22Rv1 (cell line): ENCODE data around the gene GRIA2.

Source experiments
- ZFX ChIP-seq: fragments of 450-650 bp; IDR thresholded peaks from 2 replicates; pipeline ENCODE4 v1.6.1; 2017; ENCODE audit warnings: antibody characterized with exemption, borderline replicate concordance
- TF ChIP-seq, protein P1 (sequence below): fragments of 450-650 bp; IDR thresholded peaks from 2 replicates; pipeline ENCODE4 v1.5.1; 2017; ENCODE audit warnings: mild to moderate bottlenecking

DNA sequence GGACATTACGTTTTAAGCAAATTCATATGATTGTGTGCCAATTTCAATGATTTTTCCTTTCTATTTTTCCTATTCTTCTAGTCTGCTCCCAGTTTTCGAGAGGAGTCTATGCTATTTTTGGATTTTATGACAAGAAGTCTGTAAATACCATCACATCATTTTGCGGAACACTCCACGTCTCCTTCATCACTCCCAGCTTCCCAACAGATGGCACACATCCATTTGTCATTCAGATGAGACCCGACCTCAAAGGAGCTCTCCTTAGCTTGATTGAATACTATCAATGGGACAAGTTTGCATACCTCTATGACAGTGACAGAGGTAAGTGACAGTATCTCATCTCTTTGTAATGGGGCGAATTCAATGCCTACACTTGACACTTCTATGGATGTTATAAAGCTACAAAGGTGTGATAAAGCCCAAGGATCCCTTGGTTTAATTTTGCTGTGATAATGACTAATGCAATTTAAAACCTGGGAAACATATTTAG is 83.0 kb downstream of the GRIA2 start:
- TF ChIP-seq, protein P1, sequence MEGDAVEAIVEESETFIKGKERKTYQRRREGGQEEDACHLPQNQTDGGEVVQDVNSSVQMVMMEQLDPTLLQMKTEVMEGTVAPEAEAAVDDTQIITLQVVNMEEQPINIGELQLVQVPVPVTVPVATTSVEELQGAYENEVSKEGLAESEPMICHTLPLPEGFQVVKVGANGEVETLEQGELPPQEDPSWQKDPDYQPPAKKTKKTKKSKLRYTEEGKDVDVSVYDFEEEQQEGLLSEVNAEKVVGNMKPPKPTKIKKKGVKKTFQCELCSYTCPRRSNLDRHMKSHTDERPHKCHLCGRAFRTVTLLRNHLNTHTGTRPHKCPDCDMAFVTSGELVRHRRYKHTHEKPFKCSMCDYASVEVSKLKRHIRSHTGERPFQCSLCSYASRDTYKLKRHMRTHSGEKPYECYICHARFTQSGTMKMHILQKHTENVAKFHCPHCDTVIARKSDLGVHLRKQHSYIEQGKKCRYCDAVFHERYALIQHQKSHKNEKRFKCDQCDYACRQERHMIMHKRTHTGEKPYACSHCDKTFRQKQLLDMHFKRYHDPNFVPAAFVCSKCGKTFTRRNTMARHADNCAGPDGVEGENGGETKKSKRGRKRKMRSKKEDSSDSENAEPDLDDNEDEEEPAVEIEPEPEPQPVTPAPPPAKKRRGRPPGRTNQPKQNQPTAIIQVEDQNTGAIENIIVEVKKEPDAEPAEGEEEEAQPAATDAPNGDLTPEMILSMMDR, result no peak
- no peak for TF ChIP-seq ZFX
